ENCODE measurements around the gene FAM3A. TPM values are rescaled to one million over a fixed set of nuclear protein-coding genes. Genes with fewer than 3 reads are reported as not detected.

Gene FAM3A
- total RNA-seq, 1 donor from 2014 or later, result 9.8 TPM

- DNase-seq (ENCODE audit: low spot score in 2 of 2) (no peak), FAIRE-seq (no peak)
Measured at GRCh38 chrX:154464806-154465365, 51.1 kb downstream of the FAM3A start.

GRCh38 chrX:154463611-154464220 lies 52.3 kb downstream of the FAM3A start:
- DNase-seq (ENCODE audit: low spot score in 2 of 2) (no peak), FAIRE-seq (no peak)

GRCh38 chrX:154462396-154462795 lies 53.6 kb downstream of the FAM3A start:
- DNase-seq (ENCODE audit: low spot score in 2 of 2) (peak in 1 of 2 donors; percentile 64), FAIRE-seq (no peak)

GRCh38 chrX:154460326-154460725 lies 55.7 kb downstream of the FAM3A start:
- DNase-seq (ENCODE audit: low spot score in 2 of 2) (no peak), FAIRE-seq (no peak)

- DNase-seq (ENCODE audit: low spot score in 2 of 2) (no peak), FAIRE-seq (no peak)
Measured at GRCh38 chrX:154459832-154460231, 56.2 kb downstream of the FAM3A start.

GRCh38 chrX:154458954-154459778 lies 56.9 kb downstream of the FAM3A start:
- FAIRE-seq (no peak), DNase-seq (ENCODE audit: low spot score in 2 of 2) (no peak)

- FAIRE-seq, result no peak
- DNase-seq (ENCODE audit: low spot score in 2 of 2), result peak; percentile 72 to 83
Measured at GRCh38 chrX:154458116-154458953, 57.7 kb downstream of the FAM3A start, which contains the start of gene PLXNA3. Gene PLXNA3, plus strand, starts transcription at chrX:154458281. Its CDS starts 1,903 bp downstream, at chrX:154460184.

GRCh38 chrX:154457491-154458115 lies 58.4 kb downstream of the FAM3A start:
- DNase-seq (ENCODE audit: low spot score in 2 of 2) (peak; percentile 67 to 72), FAIRE-seq (no peak)

Small RNA genes lying within 50 kb of the gene (small RNA-seq; reads per million reads assigned to genes)
- not detected for gene RN7SL697P

Other genes with a start within 250 kb of the FAM3A start
- not detected for gene TEX28, start 221.1 kb downstream of the FAM3A start, total RNA-seq
- gene TKTL1, start 220.4 kb downstream of the FAM3A start, total RNA-seq, result 1.6 TPM
- 66.9 TPM for gene FLNA, start 141.6 kb downstream of the FAM3A start, total RNA-seq
- 13.9 TPM for gene EMD, start 136.9 kb downstream of the FAM3A start, total RNA-seq
- gene RPL10, start 117.9 kb downstream of the FAM3A start, total RNA-seq, result 2,273 TPM
- gene DNASE1L1, start 107.0 kb downstream of the FAM3A start, total RNA-seq, result 4.5 TPM
- 11.0 TPM for gene TAFAZZIN, start 104.7 kb downstream of the FAM3A start, total RNA-seq
- gene ATP6AP1, start 87.6 kb downstream of the FAM3A start, total RNA-seq, result 50.1 TPM
- 240 TPM for gene GDI1, start 79.1 kb downstream of the FAM3A start, total RNA-seq
- 21.2 TPM for gene FAM50A, start 72.1 kb downstream of the FAM3A start, total RNA-seq
- 14.7 TPM for gene PLXNA3, start 58.0 kb downstream of the FAM3A start, total RNA-seq
- 13.5 TPM for gene LAGE3, start 37.0 kb downstream of the FAM3A start, total RNA-seq
- gene UBL4A, start 29.6 kb downstream of the FAM3A start, total RNA-seq, result 39.1 TPM
- gene SLC10A3, start 25.6 kb downstream of the FAM3A start, total RNA-seq, result 2.4 TPM
- gene G6PD, start 30.6 kb upstream of the FAM3A start, total RNA-seq, result 16.3 TPM
- 4.1 TPM for gene IKBKG, start 31.4 kb upstream of the FAM3A start, total RNA-seq
- gene CTAG1A, start 68.9 kb upstream of the FAM3A start, total RNA-seq, result not detected
- not detected for gene CTAG1B, start 103.0 kb upstream of the FAM3A start, total RNA-seq
- gene CTAG2, start 137.3 kb upstream of the FAM3A start, total RNA-seq, result not detected
- gene GAB3, start 234.8 kb upstream of the FAM3A start, total RNA-seq, result 0.82 TPM
- gene DKC1, start 246.6 kb upstream of the FAM3A start, total RNA-seq, result 17.5 TPM

Data from frontal cortex (tissue), 4 donors.